ENCODE data around the gene TSC2. TPM values are rescaled to one million over a fixed set of nuclear protein-coding genes. Genes with fewer than 3 reads are reported as not detected.

TSC2 gene
- total and polyA plus RNA-seq, 2 of the 13 experiments (the other 11 are each of a cell fraction or from before 2014, with no cell fraction given), result 19.6 to 40.4 TPM

- TF ChIP-seq, protein P1, sequence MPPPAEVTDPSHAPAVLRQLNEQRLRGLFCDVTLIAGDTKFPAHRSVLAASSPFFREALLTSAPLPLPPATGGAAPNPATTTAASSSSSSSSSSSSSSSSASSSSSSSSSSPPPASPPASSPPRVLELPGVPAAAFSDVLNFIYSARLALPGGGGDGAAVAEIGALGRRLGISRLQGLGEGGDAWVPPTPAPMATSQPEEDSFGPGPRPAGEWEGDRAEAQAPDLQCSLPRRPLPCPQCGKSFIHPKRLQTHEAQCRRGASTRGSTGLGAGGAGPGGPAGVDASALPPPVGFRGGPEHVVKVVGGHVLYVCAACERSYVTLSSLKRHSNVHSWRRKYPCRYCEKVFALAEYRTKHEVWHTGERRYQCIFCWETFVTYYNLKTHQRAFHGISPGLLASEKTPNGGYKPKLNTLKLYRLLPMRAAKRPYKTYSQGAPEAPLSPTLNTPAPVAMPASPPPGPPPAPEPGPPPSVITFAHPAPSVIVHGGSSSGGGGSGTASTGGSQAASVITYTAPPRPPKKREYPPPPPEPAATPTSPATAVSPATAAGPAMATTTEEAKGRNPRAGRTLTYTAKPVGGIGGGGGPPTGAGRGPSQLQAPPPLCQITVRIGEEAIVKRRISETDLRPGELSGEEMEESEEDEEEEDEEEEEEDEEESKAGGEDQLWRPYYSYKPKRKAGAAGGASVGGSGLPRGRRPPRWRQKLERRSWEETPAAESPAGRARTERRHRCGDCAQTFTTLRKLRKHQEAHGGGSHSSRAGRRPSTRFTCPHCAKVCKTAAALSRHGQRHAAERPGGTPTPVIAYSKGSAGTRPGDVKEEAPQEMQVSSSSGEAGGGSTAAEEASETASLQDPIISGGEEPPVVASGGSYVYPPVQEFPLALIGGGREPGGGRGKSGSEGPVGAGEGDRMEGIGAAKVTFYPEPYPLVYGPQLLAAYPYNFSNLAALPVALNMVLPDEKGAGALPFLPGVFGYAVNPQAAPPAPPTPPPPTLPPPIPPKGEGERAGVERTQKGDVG (CRISPR knock-in tag; IDR thresholded peaks at IDR 0.05; ENCODE audit: borderline replicate concordance), result no peak
- no peak; the same call in 1 of the 2 replicates for TF ChIP-seq CHD2 (IDR thresholded peaks at IDR 0.05; ENCODE audit: low read depth, low read length)
- TF ChIP-seq SP140L (CRISPR knock-in tag; IDR thresholded peaks at IDR 0.05; ENCODE audit: borderline replicate concordance), result no peak
- TF ChIP-seq MXD1 (CRISPR knock-in tag; IDR thresholded peaks at IDR 0.05), result no peak; the same call in 1 of the 2 replicates
- TF ChIP-seq ZC3H13 (CRISPR knock-in tag; IDR thresholded peaks at IDR 0.05), result no peak
- peak; percentile 50; the same call in 1 of the 2 replicates for TF ChIP-seq AHR (CRISPR knock-in tag; IDR thresholded peaks at IDR 0.05)
- no peak for TF ChIP-seq GTF2F1 (IDR thresholded peaks at IDR 0.05; ENCODE audit: low read length)
- TF ChIP-seq MIXL1 (CRISPR knock-in tag; IDR thresholded peaks at IDR 0.05), result no peak
- TF ChIP-seq TERF1 (CRISPR knock-in tag; IDR thresholded peaks at IDR 0.05), result no peak
- TF ChIP-seq IRX3 (CRISPR knock-in tag; IDR thresholded peaks at IDR 0.05; ENCODE audit: borderline replicate concordance, low read depth), result no peak
- TF ChIP-seq, protein P2, sequence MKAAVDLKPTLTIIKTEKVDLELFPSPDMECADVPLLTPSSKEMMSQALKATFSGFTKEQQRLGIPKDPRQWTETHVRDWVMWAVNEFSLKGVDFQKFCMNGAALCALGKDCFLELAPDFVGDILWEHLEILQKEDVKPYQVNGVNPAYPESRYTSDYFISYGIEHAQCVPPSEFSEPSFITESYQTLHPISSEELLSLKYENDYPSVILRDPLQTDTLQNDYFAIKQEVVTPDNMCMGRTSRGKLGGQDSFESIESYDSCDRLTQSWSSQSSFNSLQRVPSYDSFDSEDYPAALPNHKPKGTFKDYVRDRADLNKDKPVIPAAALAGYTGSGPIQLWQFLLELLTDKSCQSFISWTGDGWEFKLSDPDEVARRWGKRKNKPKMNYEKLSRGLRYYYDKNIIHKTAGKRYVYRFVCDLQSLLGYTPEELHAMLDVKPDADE (CRISPR knock-in tag; IDR thresholded peaks at IDR 0.05), result no peak
- TF ChIP-seq RBM39 (IDR thresholded peaks at IDR 0.05; ENCODE audit: low read depth, low read length, poor library complexity, severe bottlenecking), result peak; percentile 86
- TF ChIP-seq, protein P3, sequence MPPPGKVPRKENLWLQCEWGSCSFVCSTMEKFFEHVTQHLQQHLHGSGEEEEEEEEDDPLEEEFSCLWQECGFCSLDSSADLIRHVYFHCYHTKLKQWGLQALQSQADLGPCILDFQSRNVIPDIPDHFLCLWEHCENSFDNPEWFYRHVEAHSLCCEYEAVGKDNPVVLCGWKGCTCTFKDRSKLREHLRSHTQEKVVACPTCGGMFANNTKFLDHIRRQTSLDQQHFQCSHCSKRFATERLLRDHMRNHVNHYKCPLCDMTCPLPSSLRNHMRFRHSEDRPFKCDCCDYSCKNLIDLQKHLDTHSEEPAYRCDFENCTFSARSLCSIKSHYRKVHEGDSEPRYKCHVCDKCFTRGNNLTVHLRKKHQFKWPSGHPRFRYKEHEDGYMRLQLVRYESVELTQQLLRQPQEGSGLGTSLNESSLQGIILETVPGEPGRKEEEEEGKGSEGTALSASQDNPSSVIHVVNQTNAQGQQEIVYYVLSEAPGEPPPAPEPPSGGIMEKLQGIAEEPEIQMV (CRISPR knock-in tag; IDR thresholded peaks at IDR 0.05; ENCODE audit: low read depth), result no peak; the same call in 1 of the 2 replicates
- no peak for TF ChIP-seq PAX8 (CRISPR knock-in tag; IDR thresholded peaks at IDR 0.05; ENCODE audit: borderline replicate concordance)
- 0 out of 2 replicates have a peak, but pooled peaks have one; percentile 63 for TF ChIP-seq LBX2 (CRISPR knock-in tag; IDR thresholded peaks at IDR 0.05; ENCODE audit: borderline replicate concordance)
- TF ChIP-seq ZBTB1 (CRISPR knock-in tag; IDR thresholded peaks at IDR 0.05; ENCODE audit: borderline replicate concordance), result no peak
Observed at GRCh38 chr16:2003827-2004641, 43.8 kb upstream of the TSC2 start (continued).
